C4-2B (cell line): Measurements from ENCODE around the gene KCNQ1.

Experiments
- H3K27ac ChIP-seq: fragments of 450-650 bp; 2 replicates; pipeline ENCODE4 v1.5.1; 2017
- CTCF ChIP-seq: fragments of 450-650 bp; conservative IDR thresholded peaks from 2 replicates; pipeline ENCODE4 v1.5.1; 2017; ENCODE audit warnings: mild to moderate bottlenecking
- ZFX ChIP-seq: fragments of 450-650 bp; IDR thresholded peaks from 2 replicates; pipeline ENCODE4 v1.6.1; 2017

Gene KCNQ1

GRCh38 chr11:2858995-2859698 lies 414.3 kb downstream of the KCNQ1 start:
- H3K27ac ChIP-seq = no peak overlapping the region
- TF ChIP-seq ZFX = no peak
- TF ChIP-seq CTCF = no peak

- no peak overlapping the region for H3K27ac ChIP-seq
These were observed 414.9 kb downstream of the KCNQ1 start for GRCh38 chr11:2859699-2860037.

GRCh38 chr11:2860636-2861035 lies 415.8 kb downstream of the KCNQ1 start:
- H3K27ac ChIP-seq = no peak overlapping the region
- TF ChIP-seq ZFX = no peak
- no peak for TF ChIP-seq CTCF

More at GRCh38 chr11:2859699-2860037, 414.9 kb downstream of the KCNQ1 start:
- TF ChIP-seq CTCF (no peak), ZFX (no peak)

- no peak overlapping the region for H3K27ac ChIP-seq
- TF ChIP-seq CTCF (no peak), ZFX (no peak)
These were observed 417.8 kb downstream of the KCNQ1 start for GRCh38 chr11:2862395-2863275.

- no peak overlapping the region for H3K27ac ChIP-seq
- TF ChIP-seq ZFX (no peak), CTCF (no peak)
These were observed 418.4 kb downstream of the KCNQ1 start for GRCh38 chr11:2863276-2863618.

- no peak overlapping the region for H3K27ac ChIP-seq
- TF ChIP-seq ZFX = no peak
- TF ChIP-seq CTCF = no peak
These were observed 420.1 kb downstream of the KCNQ1 start for GRCh38 chr11:2864901-2865300.

GRCh38 chr11:2865922-2866577 lies 421.2 kb downstream of the KCNQ1 start:
- no peak for TF ChIP-seq CTCF
- TF ChIP-seq ZFX = no peak
- no peak overlapping the region for H3K27ac ChIP-seq
